GM12878 (cell line): ENCODE results near the gene SLC29A1. TPM values are rescaled to one million over a fixed set of nuclear protein-coding genes. Genes with fewer than 3 reads are reported as not detected.
A peak's percentile ranks its signal among the peaks of the same experiment; 100 is the strongest.

Source experiments
- ASH2L ChIP-seq: fragments of 300-600, 200-600 bp; sonication (generic); IDR thresholded peaks from 2 replicates; pipeline ENCODE4 v1.6.1; 2017; ENCODE audit warnings: low read depth, mild to moderate bottlenecking, borderline replicate concordance
- BCL11A ChIP-seq: IDR thresholded peaks from 2 replicates; pipeline ENCODE4 v1.6.1; 2011; ENCODE audit warnings: low read depth, low read length
- BCL3 ChIP-seq: IDR thresholded peaks from 2 replicates; pipeline ENCODE4 v1.6.1; 2011; ENCODE audit warnings: borderline replicate concordance, low read depth, mild to moderate bottlenecking, moderate library complexity, low read length; ENCODE audit not compliant: insufficient read depth, poor library complexity, severe bottlenecking
- BHLHE40 ChIP-seq, 2 experiments: fragments of 450-650 bp in 1 of 2; IDR thresholded peaks; 2 replicates each; pipeline ENCODE4 v1.6.1; 2011 to 2017; ENCODE audit warnings: low read depth in 2 of 2, borderline replicate concordance in 1 of 2, improper control_type of control experiment in 1 of 2, low read length in 1 of 2, mild to moderate bottlenecking in 1 of 2
- CUX1 ChIP-seq: IDR thresholded peaks from 2 replicates; pipeline ENCODE4 v1.6.1; 2012; ENCODE audit warnings: improper control_type of control experiment, low read depth, low read length; ENCODE audit not compliant: insufficient replicate concordance
- DPF2 ChIP-seq: fragments of 450-650 bp; IDR thresholded peaks from 2 replicates; pipeline ENCODE4 v1.6.1; 2017; ENCODE audit warnings: mild to moderate bottlenecking
- EED ChIP-seq: sonication (generic); IDR thresholded peaks from 2 replicates; pipeline ENCODE4 v1.6.1; 2016; ENCODE audit warnings: antibody characterized with exemption, low read depth
- ESRRA ChIP-seq: IDR thresholded peaks from 2 replicates; pipeline ENCODE4 v1.6.1; 2012; ENCODE audit warnings: mild to moderate bottlenecking, low read length, improper control_type of control experiment
- GABPA ChIP-seq: IDR thresholded peaks from 2 replicates; pipeline ENCODE4 v1.6.1; 2014; ENCODE audit warnings: antibody characterized with exemption, low read depth, mild to moderate bottlenecking, inconsistent platforms
- MEF2B ChIP-seq: fragments of 450-650 bp; IDR thresholded peaks from 2 replicates; pipeline ENCODE4 v1.6.1; 2018; ENCODE audit warnings: mild to moderate bottlenecking, moderate library complexity; ENCODE audit not compliant: partially characterized antibody, poor library complexity, severe bottlenecking
- MLLT1 ChIP-seq: fragments of 450-650 bp; IDR thresholded peaks from 2 replicates; pipeline ENCODE4 v1.6.1; 2016; ENCODE audit warnings: mild to moderate bottlenecking
- MXI1 ChIP-seq: fragments of 150-350 bp; IDR thresholded peaks from 2 replicates; pipeline ENCODE4 v1.6.1; 2011; ENCODE audit warnings: low read depth, mild to moderate bottlenecking, inconsistent platforms, low read length, improper control_type of control experiment
- NBN ChIP-seq: fragments of 450-650 bp; IDR thresholded peaks from 2 replicates; pipeline ENCODE4 v1.6.1; 2016
- NFYA ChIP-seq: IDR thresholded peaks from 2 replicates; pipeline ENCODE4 v1.6.1; 2011; ENCODE audit warnings: low read depth, mild to moderate bottlenecking, low read length, improper control_type of control experiment, borderline replicate concordance
- PKNOX1 ChIP-seq: fragments of 450-650 bp; IDR thresholded peaks from 2 replicates; pipeline ENCODE4 v1.6.1; 2016; ENCODE audit warnings: mild to moderate bottlenecking
- POLR2A ChIP-seq: IDR thresholded peaks from 2 replicates; pipeline ENCODE4 v1.6.1; 2011; ENCODE audit warnings: low read depth, mild to moderate bottlenecking, low read length
- TAF1 ChIP-seq: IDR thresholded peaks from 2 replicates; pipeline ENCODE4 v1.6.1; 2011; ENCODE audit warnings: mild to moderate bottlenecking, low read depth, low read length, borderline replicate concordance
- TARDBP ChIP-seq: IDR thresholded peaks from 2 replicates; pipeline ENCODE4 v1.6.1; 2016; ENCODE audit warnings: borderline replicate concordance
- polyA plus RNA-seq, 11 experiments: library from polyadenylated mRNA; depleted of rRNA in 4 of 11; unstranded in 6 of 11; stranded (reverse) in 5 of 11; fragments of >200 nt; fragmentation: Nextera tagmentation in 4 of 11; fragmentation: Illumina TruSeq in 1 of 11; extraction: Ambion mirVana in 4 of 11; extraction: Trizol in 1 of 11; gene quantifications; 1 replicate in 1 of 11; 2 replicates in 10 of 11; pipeline versions ENCODE4 v1.2.1 to v1.2.3, GENCODE V29; 2011 to 2016; ENCODE audit warnings: inconsistent platforms in 2 of 11, missing spikeins in 2 of 11, low read depth in 1 of 11
- total RNA-seq, 4 experiments: library from RNA; depleted of rRNA in 3 of 4; stranded (reverse); fragments of >200 nt in 3 of 4; fragmentation: Illumina TruSeq in 1 of 4; extraction: Trizol in 1 of 4; gene quantifications; 2 replicates each; pipeline versions ENCODE4 v1.2.1 to v1.2.3, GENCODE V29; 2013 to 2021

SLC29A1 gene
- total and polyA plus RNA-seq, 10 of the 15 experiments (the other 5 are each of a cell fraction or from before 2014, with no cell fraction given) = 10.0 to 132 (median 93.4) TPM

GRCh38 chr6:44265007-44265721 lies 41.8 kb downstream of the SLC29A1 start, which contains the start of gene NFKBIE (continued):
- TF ChIP-seq CUX1 (no peak), NBN (0 out of 2 replicates have a peak, but pooled peaks have one; percentile 18), ASH2L (no peak), TAF1 (peak; percentile 65; the same call in 1 of the 2 replicates), PKNOX1 (peak; percentile 25; the same call in 1 of the 2 replicates), DPF2 (peak; percentile 89), NFYA (no peak), MXI1 (no peak), ESRRA (no peak), EED (no peak), BCL3 (no peak), BCL11A (no peak), BHLHE40 (IDR thresholded peaks at IDR 0.05; ENCODE audit: borderline replicate concordance in 1 of 2, low read depth in 2 of 2, low read length in 1 of 2) (peak; percentile 4 to 9; a peak in 2 of 4 replicates), POLR2A (no peak), MEF2B (peak; percentile 10), MLLT1 (peak; percentile 46; the same call in 1 of the 2 replicates), TARDBP (no peak), GABPA (no peak)
